ENCODE measurements around the gene RNF4. TPM values are rescaled to one million over a fixed set of nuclear protein-coding genes. Genes with fewer than 3 reads are reported as not detected.

RNF4 gene
- polyA plus RNA-seq, 4 donors: 53.3 to 67.2 (median 65.9) TPM

DNA sequence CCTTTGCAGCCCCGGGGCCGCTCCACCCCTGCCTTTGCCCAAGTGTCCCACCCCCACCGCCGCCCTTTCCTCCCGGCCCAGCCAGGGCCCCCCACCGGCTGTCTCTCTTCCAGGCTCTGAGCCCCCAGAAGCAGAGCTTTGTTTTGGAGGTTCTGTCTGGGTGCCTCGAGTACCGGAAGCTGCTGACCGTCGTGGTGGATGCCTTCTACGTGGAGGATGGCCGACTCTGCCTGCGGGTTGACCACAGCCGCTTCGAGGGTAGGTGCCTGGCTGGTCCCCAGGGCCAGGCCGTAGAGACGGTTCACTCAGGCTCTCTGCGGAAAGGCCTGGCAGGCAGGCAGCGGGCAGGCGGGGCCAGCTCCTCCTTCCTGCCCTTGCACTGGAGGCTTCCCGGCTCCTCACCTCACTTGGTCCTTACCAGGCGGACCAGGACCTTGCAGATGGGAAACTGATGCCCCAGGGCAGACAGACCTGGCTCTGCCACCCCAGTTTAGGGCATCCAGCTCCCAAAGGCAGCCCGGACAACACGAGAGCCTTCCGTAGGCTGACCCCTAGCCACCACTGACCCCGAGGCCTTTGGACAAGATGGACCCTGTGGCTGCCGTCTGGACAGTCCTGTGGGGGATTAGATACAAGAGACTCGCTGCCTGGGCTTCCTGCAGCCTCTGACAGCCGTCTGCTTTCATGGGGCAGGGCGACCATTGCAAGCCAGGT is 32.0 kb upstream of the RNF4 start:
- DNase-seq (ENCODE audit: low read depth in 4 of 4, low spot score in 3 of 4): no peak

DNA sequence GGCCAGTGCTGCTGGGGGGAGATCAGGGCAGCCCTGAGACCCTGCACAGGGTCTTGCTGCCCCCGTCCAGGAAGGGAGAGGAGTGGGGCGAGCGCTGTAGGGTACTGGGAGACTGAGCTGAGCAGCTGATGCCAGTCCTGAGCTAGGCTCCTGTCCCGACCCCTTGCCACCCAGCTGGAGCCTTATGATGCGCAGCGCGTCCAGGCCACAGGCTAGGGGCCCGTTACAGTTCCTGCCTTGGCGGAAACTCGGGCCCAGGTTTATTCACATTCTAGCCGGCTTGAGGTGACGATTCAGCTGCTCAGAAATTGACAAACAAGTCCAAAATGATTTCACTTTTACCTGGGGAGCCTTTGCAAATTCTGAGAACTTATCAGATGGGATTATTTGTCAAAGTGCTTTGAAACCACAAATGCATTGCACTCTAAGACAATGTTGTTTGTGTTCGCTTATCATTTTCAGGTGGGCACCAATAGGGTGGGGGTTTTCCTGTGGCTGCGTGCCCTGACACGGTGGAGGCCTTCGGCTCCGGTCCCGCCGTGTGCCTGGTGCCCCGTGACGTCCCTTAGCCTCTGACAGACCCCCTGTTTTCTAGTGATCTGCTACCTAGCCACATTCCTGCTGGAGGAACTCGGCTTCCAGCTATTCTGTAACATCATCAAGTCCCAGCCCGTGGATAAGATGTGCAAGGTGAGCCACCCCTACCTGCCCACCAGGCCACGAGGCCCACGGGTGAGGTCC is 31.3 kb upstream of the RNF4 start:
- DNase-seq (ENCODE audit: low read depth in 4 of 4, low spot score in 3 of 4): no peak

DNA sequence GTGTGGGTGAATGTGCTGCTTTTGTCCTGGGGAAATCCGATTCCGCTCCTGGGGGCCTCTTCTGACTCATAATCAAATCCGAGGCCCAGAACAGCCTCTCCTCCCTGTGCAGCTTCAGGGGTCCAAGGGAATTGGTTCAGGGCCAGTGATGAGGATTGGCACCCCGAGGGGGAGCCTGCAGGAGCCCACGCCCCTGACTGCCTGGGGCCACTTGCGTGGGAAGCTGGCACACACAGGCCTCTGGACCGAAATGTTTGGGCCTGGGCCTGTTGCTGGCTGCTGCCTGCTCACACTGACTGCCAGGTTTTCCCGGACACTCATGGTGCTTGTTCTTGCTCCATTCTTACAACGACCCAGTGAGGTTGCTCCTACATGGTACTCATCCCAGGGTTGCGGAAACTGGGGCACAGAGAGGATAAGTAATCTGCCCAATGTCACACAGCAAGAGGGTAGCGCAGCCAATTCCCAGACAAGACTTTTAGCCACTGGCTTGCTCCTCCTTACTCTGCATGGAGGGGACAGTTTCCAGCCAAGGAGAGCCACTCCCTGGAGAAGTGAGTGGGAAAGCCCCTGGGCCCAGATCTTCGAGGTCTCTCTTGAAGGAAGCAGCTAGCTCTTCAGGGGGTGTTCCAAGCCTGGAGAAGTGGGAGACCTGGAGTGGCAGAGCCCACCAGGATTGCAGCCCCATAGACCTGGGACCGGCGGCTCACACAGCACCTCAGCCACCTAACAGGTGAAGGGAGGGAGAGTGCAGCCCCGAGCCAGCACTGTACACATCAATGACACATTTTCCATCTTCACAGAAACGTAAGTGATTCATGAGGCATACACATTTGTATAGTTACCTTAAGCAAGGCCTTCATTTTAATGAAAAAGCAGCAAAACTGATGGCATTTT is 29.8 kb upstream of the RNF4 start:
- no peak for DNase-seq (ENCODE audit: low read depth in 4 of 4, low spot score in 3 of 4)

DNA sequence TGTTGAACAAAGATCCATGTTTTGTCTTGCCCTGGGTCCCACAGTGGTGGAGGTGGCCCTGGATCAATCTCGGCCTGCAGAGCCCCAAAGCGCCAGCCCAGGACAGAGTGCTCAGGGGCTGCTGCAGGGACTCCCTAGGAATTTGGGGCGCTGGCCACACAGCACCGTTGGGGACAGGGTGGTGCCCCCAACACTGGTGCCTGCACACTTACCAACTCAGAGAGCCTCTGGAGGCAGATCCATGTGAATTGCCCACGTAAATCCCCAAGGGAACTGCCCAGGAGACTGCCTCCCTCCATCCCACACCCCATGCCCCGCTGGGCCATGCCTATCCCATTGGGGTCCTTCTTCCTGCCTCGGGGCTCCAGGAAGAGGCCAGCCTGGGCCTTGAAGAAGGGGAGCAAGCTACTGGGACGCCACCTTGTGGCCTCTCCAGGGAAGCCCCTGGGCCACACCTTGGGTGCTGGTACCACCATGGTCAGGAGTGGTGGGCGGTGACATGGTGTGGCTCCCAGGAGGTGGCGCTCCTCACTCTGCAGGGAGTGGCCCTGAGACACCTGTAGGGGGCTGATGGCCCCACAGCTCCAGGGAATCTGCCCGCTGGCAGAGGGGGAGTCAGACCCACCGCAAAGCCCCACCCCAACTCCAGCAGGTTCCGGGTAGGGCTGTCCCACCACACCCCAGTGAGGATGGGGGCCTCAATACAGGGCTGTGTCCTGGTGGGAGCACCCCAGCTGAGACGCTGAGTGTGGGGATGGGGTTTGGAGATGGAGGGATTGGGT is 27.3 kb upstream of the RNF4 start:
- no peak for DNase-seq (ENCODE audit: low read depth in 4 of 4, low spot score in 3 of 4)

DNA sequence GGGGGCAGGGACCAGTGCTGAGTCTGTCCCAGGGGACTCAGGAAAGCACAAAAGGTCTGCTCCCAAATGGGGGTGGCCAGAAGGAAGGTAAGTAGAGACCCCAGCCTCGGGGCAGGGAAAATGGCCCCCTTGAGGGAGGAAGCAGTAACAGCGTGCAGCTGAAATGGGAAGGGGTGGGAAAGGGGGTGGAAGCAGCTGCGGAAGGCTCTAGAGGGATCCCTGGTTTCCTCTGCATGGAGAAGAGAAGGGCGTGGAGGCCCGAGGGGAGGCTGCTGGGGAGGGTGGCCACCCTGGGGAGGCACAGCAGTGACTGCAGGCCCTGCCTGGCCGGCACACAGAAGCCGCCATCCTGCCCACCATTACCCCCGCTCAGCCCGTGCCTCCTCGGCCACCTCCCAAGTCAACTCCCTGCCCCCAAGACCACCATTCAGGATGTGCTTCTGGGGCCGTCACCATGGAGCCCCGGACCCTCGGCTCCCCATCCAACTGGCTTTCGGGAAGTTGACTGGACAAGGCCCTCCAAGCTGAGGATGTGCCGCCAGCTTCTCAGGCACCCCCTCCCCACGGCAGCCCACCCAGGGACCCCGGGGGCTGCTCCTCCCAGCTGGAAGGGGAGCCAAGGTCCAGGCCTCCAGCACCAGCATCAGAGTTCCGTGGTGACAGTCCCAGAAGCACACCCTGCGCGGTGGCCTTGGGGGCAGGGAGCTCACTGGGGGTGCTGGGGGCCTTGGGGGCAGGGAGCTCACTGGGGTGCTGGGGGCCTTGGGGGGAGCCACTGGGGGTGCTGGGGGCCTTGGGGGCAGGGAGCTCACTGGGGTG is 26.5 kb upstream of the RNF4 start:
- DNase-seq (ENCODE audit: low read depth in 4 of 4, low spot score in 3 of 4): no peak

DNA sequence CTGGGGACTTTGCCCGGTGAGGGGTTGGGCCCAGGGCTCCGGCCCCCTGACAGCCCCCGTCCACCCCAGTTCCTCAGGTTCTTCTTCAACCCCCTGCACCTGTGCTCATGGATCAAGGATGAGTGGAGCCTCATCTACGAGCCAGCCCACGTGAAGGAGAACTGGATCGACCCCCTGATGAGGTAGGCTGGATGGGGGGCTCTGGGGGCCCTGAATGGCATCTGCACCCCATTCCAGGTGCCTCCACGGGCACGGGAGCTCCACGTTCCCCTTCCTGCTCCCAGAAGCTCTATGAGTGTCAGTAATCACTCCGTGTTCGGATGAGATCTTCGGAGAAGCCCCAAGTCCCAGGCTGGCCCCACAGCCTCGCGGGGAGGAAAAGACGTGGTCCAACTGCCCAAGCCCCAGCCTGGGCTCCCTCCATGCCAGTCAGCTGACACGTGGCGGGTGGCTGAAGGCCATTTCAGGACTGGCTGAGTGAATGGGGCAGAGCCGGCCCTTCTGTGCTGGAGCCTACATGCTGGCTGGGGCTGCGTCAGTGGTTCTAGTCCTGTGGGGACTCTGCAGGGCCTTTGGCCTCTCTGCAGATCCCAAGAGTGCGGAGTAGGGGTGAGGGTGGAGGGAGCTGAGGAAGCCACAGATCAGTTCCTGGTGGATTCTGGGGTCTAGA is 25.7 kb upstream of the RNF4 start:
- no peak for DNase-seq (ENCODE audit: low read depth in 4 of 4, low spot score in 3 of 4)

DNA sequence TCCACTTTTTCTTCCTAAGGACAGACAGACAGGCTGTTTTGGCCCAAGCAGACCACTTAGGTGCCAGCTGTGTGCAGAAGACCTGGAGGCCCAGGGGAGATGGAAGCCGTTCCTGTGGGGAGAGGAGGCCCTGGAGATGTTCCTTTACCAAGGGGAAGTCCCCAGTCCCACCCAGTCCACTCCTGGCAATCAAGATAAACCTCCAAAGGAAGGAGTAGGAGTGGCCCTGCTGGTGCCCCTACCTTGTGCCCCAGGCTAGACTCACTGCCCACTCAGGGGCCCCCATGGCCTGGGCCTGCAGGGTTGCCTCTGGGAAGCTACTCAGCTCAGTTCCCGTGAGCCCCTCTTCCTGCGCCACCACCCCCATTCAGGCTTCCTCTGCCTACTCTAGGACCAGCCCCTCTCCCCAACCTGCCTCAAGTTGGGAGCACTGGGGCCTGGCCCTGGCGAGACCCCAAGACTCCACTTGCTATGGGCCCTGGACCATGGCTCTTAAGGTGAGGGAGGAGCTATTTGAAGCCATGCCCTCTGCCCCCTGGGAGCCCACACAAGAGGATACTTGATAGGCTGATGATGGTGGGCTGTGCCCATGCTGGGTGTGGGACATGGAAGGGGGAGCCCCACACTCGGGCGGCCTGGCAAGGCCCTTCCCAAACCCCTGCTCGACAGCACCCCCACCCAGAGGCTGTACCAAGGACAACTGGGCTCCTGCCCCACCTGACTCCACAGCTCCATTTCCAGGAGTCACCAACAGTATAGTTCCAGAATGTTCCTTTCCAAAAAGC is 24.8 kb upstream of the RNF4 start:
- DNase-seq (ENCODE audit: low read depth in 4 of 4, low spot score in 3 of 4): no peak

DNA sequence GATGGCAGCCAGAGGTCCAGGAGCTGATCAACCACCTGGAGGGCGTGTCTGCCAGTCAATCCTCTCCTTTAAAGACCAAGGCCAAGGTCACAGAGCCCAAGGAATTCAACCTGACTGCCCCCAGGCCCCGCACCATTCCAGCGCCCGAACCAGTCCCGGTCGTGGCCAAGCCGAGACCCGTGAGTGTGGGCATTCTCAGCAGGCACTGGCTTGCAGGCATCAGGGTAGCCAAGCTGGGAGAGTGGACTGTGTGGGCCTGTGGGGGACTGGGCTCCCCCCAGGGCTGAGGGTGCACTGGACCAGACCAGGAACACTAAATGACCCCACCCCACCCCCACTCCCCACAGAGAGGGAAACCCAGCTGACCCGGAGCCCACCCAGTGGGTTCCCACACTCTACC is 23.8 kb upstream of the RNF4 start:
- no peak for DNase-seq (ENCODE audit: low read depth in 4 of 4, low spot score in 3 of 4)

DNA sequence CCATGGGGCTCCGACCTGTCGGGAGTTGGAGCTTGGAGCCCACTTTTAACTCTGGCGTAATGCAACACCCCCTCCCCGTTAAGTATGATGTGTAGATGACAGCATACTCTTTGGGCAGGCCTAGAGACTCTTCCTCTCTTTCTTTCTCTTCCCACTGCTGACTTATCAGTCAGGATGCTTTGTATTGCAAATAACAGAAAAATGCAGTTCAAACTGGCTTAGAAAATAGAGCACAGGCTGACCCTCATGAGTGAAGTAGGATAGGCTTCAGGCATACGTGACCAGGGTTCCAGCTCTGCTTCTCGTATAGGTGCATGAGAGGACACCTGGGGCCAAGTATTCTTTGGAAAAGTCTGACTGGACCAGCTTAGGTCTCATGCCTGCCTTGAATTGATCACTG is 23.3 kb upstream of the RNF4 start:
- DNase-seq (ENCODE audit: low read depth in 4 of 4, low spot score in 3 of 4): no peak

DNA sequence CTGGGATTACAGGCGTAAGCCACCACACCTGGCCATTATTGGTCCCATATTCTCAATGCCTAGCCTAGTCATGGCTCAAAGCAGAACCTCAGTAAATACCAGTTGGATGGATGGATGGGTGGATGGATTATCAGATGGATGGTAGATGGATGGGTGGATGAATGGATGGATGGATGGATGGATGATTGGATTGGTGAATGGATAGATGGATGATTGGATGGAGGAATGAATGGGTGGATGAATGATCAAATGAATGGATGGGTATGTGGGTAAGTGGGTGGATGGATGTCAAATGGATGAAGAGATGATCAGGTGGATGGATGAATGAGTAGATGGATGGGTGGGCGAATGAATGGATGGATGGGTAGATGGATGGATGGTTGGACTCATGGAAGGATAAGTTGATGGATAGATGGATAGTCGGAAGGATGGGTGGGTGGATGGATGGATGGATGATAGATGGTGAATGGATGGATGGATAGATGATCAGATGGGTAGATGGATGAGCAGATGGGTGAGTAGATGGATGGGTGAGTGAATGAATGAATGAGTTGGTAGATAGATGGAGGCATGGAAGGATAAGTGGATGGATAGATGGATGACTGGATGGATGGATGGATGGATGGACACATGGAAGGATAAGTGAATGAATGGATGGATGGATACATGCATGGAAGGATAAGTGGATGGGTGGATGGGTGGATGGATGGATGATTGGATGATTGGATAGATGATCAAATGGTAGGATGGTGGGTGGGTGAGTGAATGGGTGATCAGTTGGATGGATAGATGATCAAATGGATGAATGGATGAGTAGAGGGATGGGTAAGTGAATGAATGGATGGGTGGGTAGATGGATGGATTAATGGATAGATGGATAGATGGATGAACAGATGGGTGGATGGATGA is 22.0 kb upstream of the RNF4 start:
- no peak for DNase-seq (ENCODE audit: low read depth in 4 of 4, low spot score in 3 of 4)

DNA sequence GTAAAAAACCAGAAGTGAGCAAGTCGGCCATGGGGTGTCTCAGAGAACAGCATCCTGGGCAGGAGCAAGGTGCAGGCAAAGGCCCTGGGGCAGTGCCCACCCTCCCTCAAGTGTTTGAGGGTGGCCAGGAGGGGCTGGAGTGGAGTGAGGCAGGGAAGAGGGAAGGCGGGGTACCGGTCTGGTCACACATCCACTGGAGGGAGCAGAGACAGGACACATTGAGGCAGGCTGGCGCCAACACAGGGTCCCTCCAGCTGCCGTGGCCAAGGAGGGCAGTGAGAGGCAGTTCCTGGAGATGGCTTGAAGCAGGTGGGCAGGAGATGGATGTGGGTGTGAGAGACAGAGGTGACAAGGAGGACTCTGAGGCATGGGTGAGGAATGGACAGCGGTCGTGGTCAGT is 20.3 kb upstream of the RNF4 start:
- no peak for DNase-seq (ENCODE audit: low read depth in 4 of 4, low spot score in 3 of 4)

DNA sequence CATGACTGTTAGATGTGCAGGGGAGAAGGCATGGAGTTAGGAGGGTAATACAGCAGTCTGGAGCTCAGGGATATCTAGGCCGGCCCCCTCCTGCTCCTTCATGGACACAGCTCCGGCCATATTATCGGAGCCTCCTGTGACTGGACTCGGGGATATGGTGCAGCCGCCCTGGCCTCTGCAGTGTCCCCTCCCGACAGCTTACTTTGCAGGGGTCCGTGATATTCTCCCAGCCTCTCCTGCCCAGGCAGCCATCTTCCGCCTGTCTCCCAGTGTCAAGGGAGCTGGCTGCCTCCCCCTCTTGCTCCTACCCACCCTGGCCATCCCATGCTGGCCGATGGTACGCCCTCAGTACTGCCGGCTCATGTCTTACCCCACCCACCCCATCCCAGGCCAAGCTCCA is 19.9 kb upstream of the RNF4 start:
- DNase-seq (ENCODE audit: low read depth in 4 of 4, low spot score in 3 of 4): no peak

DNA sequence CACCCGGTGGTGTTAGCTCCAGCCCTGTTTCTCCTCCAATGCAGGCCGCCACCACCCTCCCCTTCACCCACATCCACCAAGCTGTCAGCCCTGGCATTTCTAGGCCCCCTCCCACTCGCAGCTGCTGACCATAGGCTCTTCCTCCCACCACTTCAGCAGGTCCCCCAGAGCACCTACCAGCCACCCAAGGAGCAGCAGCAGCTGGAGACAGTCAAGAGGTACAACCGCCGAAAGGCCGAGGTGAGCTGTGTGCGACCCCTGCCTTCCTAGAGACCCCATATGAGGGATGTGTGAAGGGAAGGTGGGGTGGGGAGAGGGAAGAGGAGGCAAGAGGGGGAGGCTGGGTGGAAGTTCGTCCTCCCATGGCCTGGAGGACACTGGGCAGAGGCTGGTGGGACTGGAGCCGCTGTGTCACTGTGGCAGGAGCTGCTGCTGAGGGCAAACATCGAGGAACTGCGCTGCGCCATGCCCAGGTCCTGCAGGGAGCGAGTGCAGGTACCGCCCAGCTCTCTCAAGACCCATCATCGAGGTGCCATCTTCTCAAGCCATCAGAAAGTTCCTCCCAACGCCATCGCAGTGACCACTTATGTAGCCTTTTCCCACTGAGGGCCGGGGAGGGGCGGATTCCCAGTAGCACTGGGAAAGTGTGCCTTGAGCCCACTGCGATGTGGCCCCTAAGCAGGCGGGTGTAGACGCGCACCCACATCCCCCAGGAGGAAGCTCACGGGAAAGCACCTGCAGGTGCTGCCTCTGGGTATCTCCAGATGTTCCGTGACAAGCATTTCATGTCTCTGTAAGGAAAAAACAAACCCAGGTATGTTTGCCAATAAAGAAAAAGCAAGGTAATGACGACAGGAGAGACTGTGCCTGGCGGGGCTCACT is 19.2 kb upstream of the RNF4 start:
- DNase-seq (ENCODE audit: low read depth in 4 of 4, low spot score in 3 of 4): no peak

DNA sequence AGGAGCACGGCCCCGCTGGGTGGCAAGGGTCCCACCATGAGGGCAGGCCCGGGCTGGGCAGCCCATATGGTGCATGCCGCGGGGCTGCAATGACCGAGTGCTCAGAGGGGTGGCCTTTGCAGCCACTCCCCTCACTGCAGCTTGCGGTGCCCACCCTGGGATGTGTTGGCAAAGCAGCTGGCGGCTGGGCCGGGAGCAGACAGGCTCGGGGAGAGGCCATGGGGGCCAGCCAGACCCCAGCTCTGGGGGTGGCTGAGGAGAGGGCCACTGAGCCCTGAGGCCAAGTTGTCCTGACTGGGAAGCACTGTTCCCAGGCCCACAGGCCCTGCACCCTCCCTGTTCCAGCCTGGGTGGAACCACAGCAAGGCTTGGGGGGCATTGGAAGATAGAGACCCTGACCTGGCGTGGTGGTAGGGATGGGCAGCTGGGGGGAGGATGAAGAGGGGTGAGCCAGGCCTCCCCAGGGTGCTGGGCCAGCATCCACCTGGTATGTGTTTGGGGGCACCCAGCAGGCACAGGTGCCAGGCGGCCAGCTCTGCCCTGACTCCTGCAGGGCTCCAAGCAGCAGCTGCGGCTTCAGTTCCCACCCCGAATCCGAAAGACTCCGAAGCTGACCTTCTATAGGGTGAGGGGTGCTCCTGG is 18.4 kb upstream of the RNF4 start:
- no peak for DNase-seq (ENCODE audit: low read depth in 4 of 4, low spot score in 3 of 4)

DNA sequence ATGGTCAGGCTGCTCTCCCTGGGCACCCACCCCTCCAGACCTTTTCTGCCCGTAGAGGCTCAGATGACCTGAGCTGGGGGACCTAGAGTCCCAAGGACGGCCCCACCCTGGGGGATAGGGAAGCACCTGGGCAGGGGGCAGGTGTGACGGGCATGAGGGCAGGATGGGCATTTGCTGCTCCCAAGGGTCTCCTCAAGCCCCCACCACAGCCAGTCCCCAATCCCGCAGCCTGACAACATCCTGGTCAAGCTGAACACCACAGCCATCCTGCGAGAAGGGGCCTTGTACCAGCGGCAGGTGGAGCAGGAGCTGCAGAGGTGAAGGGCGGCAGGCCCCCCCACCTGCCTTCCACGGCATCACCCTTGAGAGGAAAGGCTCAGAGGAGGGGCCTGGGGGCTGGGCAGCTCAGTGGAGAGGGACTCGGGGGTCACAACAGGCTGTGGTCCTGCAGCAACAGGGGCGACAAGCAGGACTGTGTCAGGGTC is 17.8 kb upstream of the RNF4 start:
- no peak for DNase-seq (ENCODE audit: low read depth in 4 of 4, low spot score in 3 of 4)

Data from left renal pelvis (tissue), 4 donors.